ENCODE results near the gene DPP6.

The DPP6 gene

GRCh38 chr7:154212861-154213260, 160.7 kb downstream of the DPP6 start:
- H3K9ac ChIP-seq (ENCODE audit: low read depth, low read length): no peak overlapping the region
- H3K9me3 ChIP-seq (ENCODE audit: control insufficient read depth, insufficient read depth, low read length): no peaks in the 10 kb centered on the region
- peaks cover 3% of the 10 kb centered on the region for H3K36me3 ChIP-seq (ENCODE audit: control insufficient read depth, insufficient read depth, low read length)

DNA sequence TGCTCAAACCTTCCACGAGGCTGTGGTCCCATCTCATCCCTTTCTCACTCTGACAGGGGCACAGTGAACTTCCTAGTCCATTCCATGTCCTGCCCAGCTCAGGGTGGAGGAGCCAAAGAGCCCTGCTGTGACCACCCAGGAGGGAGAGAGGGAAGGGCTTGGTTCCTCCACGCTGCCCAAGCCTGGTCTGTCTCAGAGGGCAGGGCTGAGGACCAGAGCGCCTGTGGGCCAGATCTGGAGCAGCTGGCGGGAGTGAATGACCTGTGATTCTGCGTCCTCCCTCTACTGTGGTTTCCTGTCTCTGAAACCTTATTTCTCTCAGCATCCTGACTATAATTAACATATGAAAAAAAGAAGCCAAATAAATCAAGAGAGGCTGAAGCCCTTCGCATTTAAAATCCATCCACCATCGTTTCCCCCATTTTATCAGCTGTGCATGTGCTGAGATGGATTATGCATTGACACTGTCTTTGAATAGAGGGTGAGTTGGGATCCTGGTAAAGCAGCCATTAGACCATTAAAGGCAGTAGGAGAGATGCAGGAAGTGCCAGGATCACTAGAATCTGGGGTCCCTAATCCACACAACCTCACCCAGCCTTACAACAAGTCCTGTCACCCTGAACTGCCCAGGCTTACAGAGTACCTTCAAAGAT, 165.6 kb downstream of the DPP6 start:
- Histone ChIP-seq H3K9me3 (ENCODE audit: control insufficient read depth, insufficient read depth, low read length) (no peaks in the 10 kb centered on the region), H3K27me3 (ENCODE audit: control insufficient read depth, insufficient read depth, low read length) (no peaks in the 10 kb centered on the region), H3K4me1 (ENCODE audit: control insufficient read depth, insufficient read depth, low read length) (no peaks in the 10 kb centered on the region), H3K36me3 (ENCODE audit: control insufficient read depth, insufficient read depth, low read length) (no peaks in the 10 kb centered on the region), H3K9ac (ENCODE audit: low read depth, low read length) (no peak overlapping the region), H3K4me3 (ENCODE audit: low read depth, low read length) (no peak overlapping the region)

More at GRCh38 chr7:154212861-154213260, 160.7 kb downstream of the DPP6 start:
- Histone ChIP-seq H3K27me3 (ENCODE audit: control insufficient read depth, insufficient read depth, low read length) (no peaks in the 10 kb centered on the region), H3K4me3 (ENCODE audit: low read depth, low read length) (no peak overlapping the region), H3K4me1 (ENCODE audit: control insufficient read depth, insufficient read depth, low read length) (no peaks in the 10 kb centered on the region)

GRCh38 chr7:154231732-154232131, 179.5 kb downstream of the DPP6 start:
- Histone ChIP-seq H3K9me3 (ENCODE audit: control insufficient read depth, insufficient read depth, low read length) (no peaks in the 10 kb centered on the region), H3K27me3 (ENCODE audit: control insufficient read depth, insufficient read depth, low read length) (no peaks in the 10 kb centered on the region), H3K9ac (ENCODE audit: low read depth, low read length) (no peak overlapping the region), H3K36me3 (ENCODE audit: control insufficient read depth, insufficient read depth, low read length) (no peaks in the 10 kb centered on the region), H3K4me1 (ENCODE audit: control insufficient read depth, insufficient read depth, low read length) (no peaks in the 10 kb centered on the region), H3K4me3 (ENCODE audit: low read depth, low read length) (no peak overlapping the region)

DNA sequence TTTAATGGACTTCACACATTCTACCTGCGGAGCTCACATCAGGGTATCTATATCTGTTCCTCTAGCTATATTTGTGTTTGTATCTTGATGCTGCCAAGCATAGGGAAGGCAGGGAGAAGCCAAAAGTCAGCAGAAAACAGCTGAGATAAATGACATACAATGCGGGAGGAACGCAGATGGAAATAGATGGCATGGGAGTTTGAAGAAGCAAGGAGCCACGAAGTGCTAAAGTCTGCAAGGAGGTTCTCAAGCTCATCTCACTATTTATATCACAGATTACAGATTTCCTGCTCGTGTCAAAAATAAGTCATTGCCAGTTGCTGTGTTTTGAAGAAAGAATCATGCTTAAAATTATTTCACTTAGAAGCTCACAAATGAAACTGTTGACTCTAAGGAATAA, 180.5 kb downstream of the DPP6 start:
- no peak overlapping the region for H3K4me3 ChIP-seq (ENCODE audit: low read depth, low read length)
- H3K4me1 ChIP-seq (ENCODE audit: control insufficient read depth, insufficient read depth, low read length): no peaks in the 10 kb centered on the region
- H3K27me3 ChIP-seq (ENCODE audit: control insufficient read depth, insufficient read depth, low read length): no peaks in the 10 kb centered on the region
- no peaks in the 10 kb centered on the region for H3K9me3 ChIP-seq (ENCODE audit: control insufficient read depth, insufficient read depth, low read length)
- H3K9ac ChIP-seq (ENCODE audit: low read depth, low read length): no peak overlapping the region
- no peaks in the 10 kb centered on the region for H3K36me3 ChIP-seq (ENCODE audit: control insufficient read depth, insufficient read depth, low read length)

DNA sequence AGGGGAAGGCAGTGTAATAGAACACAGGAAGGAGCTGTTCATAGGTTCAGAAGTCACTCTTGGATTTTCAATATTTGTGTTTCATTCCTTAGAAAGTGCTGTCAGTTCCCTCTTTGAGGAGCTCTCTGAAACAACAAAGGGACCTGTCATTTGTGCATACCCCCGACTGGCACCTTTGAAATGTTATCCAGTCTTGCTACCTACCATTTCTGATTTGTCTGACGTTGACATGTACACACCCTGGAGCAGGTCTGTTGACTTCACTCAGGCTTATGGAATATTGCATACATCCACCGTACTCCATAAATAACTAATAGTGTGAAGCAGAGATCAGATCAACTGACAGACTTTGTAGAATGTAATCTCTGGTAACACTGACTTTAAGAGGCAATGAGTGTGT, 189.8 kb downstream of the DPP6 start:
- Histone ChIP-seq H3K4me3 (ENCODE audit: low read depth, low read length) (no peak overlapping the region), H3K27me3 (ENCODE audit: control insufficient read depth, insufficient read depth, low read length) (no peaks in the 10 kb centered on the region), H3K9me3 (ENCODE audit: control insufficient read depth, insufficient read depth, low read length) (no peaks in the 10 kb centered on the region), H3K4me1 (ENCODE audit: control insufficient read depth, insufficient read depth, low read length) (no peaks in the 10 kb centered on the region), H3K36me3 (ENCODE audit: control insufficient read depth, insufficient read depth, low read length) (no peaks in the 10 kb centered on the region), H3K9ac (ENCODE audit: low read depth, low read length) (no peak overlapping the region)

GRCh38 chr7:154242709-154243108, 190.5 kb downstream of the DPP6 start:
- Histone ChIP-seq H3K9me3 (ENCODE audit: control insufficient read depth, insufficient read depth, low read length) (no peaks in the 10 kb centered on the region), H3K36me3 (ENCODE audit: control insufficient read depth, insufficient read depth, low read length) (no peaks in the 10 kb centered on the region), H3K9ac (ENCODE audit: low read depth, low read length) (no peak overlapping the region), H3K27me3 (ENCODE audit: control insufficient read depth, insufficient read depth, low read length) (no peaks in the 10 kb centered on the region), H3K4me1 (ENCODE audit: control insufficient read depth, insufficient read depth, low read length) (no peaks in the 10 kb centered on the region), H3K4me3 (ENCODE audit: low read depth, low read length) (no peak overlapping the region)

GRCh38 chr7:154252046-154252445, 199.8 kb downstream of the DPP6 start:
- Histone ChIP-seq H3K4me1 (ENCODE audit: control insufficient read depth, insufficient read depth, low read length) (peaks cover 11% of the 10 kb centered on the region), H3K4me3 (ENCODE audit: low read depth, low read length) (no peak overlapping the region), H3K9me3 (ENCODE audit: control insufficient read depth, insufficient read depth, low read length) (no peaks in the 10 kb centered on the region), H3K36me3 (ENCODE audit: control insufficient read depth, insufficient read depth, low read length) (no peaks in the 10 kb centered on the region), H3K9ac (ENCODE audit: low read depth, low read length) (no peak overlapping the region), H3K27me3 (ENCODE audit: control insufficient read depth, insufficient read depth, low read length) (no peaks in the 10 kb centered on the region)

GRCh38 chr7:154253810-154254209, 201.6 kb downstream of the DPP6 start:
- Histone ChIP-seq H3K36me3 (ENCODE audit: control insufficient read depth, insufficient read depth, low read length) (no peaks in the 10 kb centered on the region), H3K4me1 (ENCODE audit: control insufficient read depth, insufficient read depth, low read length) (peaks cover 11% of the 10 kb centered on the region), H3K27me3 (ENCODE audit: control insufficient read depth, insufficient read depth, low read length) (no peaks in the 10 kb centered on the region), H3K4me3 (ENCODE audit: low read depth, low read length) (no peak overlapping the region), H3K9me3 (ENCODE audit: control insufficient read depth, insufficient read depth, low read length) (no peaks in the 10 kb centered on the region), H3K9ac (ENCODE audit: low read depth, low read length) (no peak overlapping the region)

DNA sequence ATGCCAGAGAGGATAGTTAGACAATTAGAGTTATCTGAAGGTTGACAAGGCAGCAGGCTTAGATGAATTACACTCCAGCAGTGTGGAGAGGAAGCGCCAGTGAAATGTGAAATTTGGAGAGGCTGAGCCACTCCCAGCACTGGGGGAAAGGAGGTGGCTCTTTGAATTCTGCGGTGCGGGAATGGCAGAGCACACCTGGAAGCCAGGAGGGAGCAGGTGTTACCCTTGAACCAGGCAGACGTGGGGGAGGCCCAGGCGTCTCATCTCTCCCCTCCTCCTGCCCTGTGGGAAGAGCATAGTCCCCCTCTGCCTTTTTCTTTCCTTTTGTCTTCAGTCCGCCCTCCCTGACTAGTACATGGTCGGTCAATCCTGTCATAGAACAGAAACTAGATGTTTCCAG, 203.1 kb downstream of the DPP6 start:
- H3K9ac ChIP-seq (ENCODE audit: low read depth, low read length): no peak overlapping the region
- H3K27me3 ChIP-seq (ENCODE audit: control insufficient read depth, insufficient read depth, low read length): no peaks in the 10 kb centered on the region
- H3K4me1 ChIP-seq (ENCODE audit: control insufficient read depth, insufficient read depth, low read length): peaks cover 13% of the 10 kb centered on the region
- H3K36me3 ChIP-seq (ENCODE audit: control insufficient read depth, insufficient read depth, low read length): no peaks in the 10 kb centered on the region
- H3K9me3 ChIP-seq (ENCODE audit: control insufficient read depth, insufficient read depth, low read length): no peaks in the 10 kb centered on the region
- no peak overlapping the region for H3K4me3 ChIP-seq (ENCODE audit: low read depth, low read length)

GRCh38 chr7:154256150-154256549, 204.0 kb downstream of the DPP6 start:
- Histone ChIP-seq H3K4me1 (ENCODE audit: control insufficient read depth, insufficient read depth, low read length) (peaks cover 13% of the 10 kb centered on the region), H3K27me3 (ENCODE audit: control insufficient read depth, insufficient read depth, low read length) (no peaks in the 10 kb centered on the region)

DNA sequence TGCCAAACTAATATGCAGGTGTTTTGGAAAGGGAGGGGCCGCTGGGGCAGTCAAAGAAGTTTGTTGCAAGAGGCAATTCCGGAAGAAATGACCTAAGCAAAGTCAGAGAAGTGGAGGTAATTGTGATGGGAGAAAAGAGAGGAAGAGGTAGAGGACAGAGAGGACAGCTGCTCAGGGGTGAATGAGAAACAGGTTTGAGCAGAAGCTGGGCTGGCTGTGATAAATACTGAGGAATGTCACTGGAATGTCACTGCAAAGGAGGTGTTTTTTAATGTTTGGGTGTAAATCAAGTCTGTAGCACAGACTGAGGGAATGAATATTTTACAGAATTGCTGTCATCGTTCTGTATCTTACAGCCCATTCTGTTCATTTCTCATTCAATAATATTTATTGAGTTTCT, 207.2 kb downstream of the DPP6 start:
- Histone ChIP-seq H3K4me3 (ENCODE audit: low read depth, low read length) (no peak overlapping the region), H3K27me3 (ENCODE audit: control insufficient read depth, insufficient read depth, low read length) (no peaks in the 10 kb centered on the region), H3K9me3 (ENCODE audit: control insufficient read depth, insufficient read depth, low read length) (no peaks in the 10 kb centered on the region), H3K4me1 (ENCODE audit: control insufficient read depth, insufficient read depth, low read length) (peaks cover 10% of the 10 kb centered on the region), H3K9ac (ENCODE audit: low read depth, low read length) (no peak overlapping the region), H3K36me3 (ENCODE audit: control insufficient read depth, insufficient read depth, low read length) (no peaks in the 10 kb centered on the region)

More at GRCh38 chr7:154256150-154256549, 204.0 kb downstream of the DPP6 start:
- no peak overlapping the region for H3K9ac ChIP-seq (ENCODE audit: low read depth, low read length)
- no peaks in the 10 kb centered on the region for H3K9me3 ChIP-seq (ENCODE audit: control insufficient read depth, insufficient read depth, low read length)
- H3K4me3 ChIP-seq (ENCODE audit: low read depth, low read length): no peak overlapping the region
- no peaks in the 10 kb centered on the region for H3K36me3 ChIP-seq (ENCODE audit: control insufficient read depth, insufficient read depth, low read length)

- Histone ChIP-seq H3K9ac (ENCODE audit: low read depth, low read length) (no peak overlapping the region), H3K4me1 (ENCODE audit: control insufficient read depth, insufficient read depth, low read length) (no peaks in the 10 kb centered on the region), H3K9me3 (ENCODE audit: control insufficient read depth, insufficient read depth, low read length) (no peaks in the 10 kb centered on the region), H3K4me3 (ENCODE audit: low read depth, low read length) (no peak overlapping the region), H3K27me3 (ENCODE audit: control insufficient read depth, insufficient read depth, low read length) (no peaks in the 10 kb centered on the region), H3K36me3 (ENCODE audit: control insufficient read depth, insufficient read depth, low read length) (no peaks in the 10 kb centered on the region)
These were observed 235.2 kb downstream of the DPP6 start for GRCh38 chr7:154287356-154287755.
